NCI-H2107 treated with DMSO at 0.1 percent for 48 hours (cell line): ENCODE measurements around the gene RBP3.

Source experiments
- DNase-seq: peaks from one replicate; lab custom pipeline; 2025; ENCODE audit not compliant: unreplicated experiment; lab: John Stamatoyannopoulos, UW

Gene RBP3

DNA sequence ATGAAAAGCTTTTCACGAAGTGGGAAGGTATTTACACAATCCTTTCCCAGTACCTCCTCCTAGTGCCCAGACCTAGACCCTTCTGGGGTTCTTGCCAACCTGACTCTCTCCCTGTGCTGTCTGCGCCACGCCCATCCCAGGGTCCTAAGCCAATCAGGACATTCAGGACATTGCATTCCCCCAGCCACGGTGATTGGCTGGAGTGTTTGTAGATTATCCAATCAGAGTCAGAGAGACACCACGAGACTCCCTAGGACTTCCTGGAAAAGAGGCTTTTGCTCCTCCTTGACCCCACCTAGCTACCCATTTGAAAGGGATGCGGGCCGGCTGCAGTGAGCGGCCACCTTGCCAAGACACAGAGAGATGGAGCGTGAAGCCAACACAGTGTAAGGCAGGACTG lies 29.5 kb upstream of the RBP3 start:
- no peak for DNase-seq

DNA sequence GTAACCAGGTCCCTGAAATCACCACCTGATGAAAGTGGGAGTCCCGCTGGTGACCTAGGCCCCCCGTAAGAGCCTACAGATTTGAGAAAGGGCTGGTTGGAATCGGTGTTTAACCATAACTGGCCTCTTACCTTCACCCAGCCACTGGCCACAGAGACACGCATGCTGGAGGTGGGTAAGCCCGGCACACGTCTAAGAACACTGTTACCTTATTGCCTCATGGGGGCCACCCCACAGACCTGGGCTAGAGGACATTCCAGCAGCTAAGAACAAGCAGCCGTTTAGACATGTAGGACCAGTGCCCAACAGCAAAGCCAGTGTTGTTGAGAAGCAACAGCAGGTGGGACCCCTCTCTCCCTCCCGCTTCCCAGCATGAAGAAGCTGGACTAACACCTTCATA lies 28.4 kb upstream of the RBP3 start:
- DNase-seq, result no peak

DNA sequence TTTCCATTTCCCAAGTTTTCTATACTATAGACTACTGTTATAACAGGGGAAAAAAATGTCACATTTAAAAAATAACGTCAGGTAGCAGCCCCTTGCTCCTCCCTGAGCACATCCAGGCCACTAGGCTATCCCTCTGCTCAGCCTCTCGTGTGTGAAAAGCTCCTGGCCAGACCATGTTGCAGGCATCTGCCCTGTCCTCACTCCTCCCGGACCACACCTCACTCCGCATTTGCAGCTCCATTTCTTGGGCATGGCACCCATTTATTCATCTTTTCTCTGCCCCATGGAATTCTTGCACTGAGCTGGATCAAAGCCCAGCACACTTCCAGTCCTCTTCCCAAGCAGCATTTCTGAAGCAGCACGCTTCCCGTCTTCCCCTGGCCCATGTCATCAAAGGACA lies 27.4 kb upstream of the RBP3 start:
- DNase-seq, result no peak

DNA sequence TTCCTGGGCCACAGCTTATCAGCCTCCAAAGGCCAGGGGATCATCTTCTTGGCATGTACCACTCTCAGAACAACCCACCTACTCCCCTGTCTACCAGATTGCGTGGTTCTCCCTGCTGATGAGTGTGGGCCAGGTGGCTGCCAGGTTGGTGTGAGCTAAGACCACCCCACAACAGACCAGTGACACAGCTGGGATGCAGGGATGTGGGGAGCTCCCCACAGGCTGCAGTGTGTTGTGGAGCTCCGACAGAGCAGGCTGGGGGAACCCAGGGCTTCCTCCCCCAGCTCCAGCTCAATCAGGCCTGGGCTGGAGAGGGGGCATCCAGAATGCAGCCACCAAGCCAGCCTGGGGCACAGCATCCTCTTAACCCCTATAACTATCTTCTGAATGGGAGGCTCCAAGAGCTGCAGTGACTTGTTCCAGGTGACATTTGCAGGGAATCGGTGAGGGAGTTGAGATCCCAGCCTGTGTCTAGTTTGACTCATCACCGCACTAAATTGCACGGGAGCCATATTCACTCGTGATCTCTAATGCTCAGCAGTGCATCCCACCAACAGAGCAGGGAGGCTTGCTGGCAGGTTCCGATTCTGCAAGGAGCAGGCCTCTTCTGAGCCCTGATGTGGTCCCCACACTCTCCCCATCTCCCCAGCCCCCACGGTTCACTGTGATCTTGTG lies 26.5 kb upstream of the RBP3 start:
- DNase-seq, result no peak

DNA sequence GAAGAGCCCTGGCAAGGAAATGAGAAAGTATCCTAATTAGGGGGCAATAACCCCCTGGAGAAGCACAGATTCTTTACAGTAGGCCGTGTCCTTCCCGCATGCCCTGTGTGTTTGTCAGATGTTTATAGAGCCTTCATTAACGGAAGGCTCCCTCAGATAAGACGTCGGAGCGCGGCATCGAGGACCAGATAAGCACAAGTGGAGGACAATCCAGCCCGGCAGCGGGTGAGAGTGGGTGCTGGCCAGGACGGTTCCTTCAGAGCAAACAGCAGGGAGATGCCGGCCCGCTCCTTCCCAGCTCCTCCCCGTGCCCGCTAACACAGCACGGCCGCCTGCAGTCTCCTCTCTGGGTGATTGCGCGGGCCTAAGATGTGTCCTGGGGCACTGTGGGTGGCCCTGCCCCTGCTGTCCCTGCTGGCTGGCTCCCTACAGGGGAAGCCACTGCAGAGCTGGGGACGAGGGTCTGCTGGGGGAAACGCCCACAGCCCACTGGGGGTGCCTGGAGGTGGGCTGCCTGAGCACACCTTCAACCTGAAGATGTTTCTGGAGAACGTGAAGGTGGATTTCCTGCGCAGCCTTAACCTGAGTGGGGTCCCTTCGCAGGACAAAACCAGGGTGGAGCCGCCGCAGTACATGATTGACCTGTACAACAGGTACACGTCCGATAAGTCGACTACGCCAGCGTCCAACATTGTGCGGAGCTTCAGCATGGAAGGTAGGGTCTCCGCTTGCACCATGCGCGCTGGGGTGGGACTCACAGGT lies 25.7 kb upstream of the RBP3 start, which contains the start of gene GDF2:
Gene GDF2, plus strand, starts transcription at position 155 of the 762 bp plus-strand sequence. Its CDS starts 215 bp downstream, at position 370.
- DNase-seq, result no peak

DNA sequence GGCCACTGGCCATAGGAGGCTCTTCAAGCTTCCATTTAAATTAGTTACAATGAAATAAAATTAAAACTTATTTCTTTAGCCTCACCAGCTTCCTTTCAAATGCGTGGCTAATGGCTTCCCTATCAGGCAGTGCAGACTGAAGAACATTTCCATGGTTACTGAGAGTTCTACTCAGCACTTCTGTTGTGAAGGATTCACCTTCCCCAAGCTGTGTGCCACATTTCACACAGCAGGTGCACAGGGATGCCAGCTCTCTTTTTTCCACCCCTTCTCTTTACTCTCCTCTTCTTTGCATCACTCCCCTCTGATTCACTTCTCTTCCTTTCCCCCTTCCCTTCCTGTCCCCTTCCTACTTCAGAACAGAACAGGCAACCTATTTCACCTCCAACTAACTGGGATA lies 25.1 kb upstream of the RBP3 start:
- DNase-seq, result no peak

DNA sequence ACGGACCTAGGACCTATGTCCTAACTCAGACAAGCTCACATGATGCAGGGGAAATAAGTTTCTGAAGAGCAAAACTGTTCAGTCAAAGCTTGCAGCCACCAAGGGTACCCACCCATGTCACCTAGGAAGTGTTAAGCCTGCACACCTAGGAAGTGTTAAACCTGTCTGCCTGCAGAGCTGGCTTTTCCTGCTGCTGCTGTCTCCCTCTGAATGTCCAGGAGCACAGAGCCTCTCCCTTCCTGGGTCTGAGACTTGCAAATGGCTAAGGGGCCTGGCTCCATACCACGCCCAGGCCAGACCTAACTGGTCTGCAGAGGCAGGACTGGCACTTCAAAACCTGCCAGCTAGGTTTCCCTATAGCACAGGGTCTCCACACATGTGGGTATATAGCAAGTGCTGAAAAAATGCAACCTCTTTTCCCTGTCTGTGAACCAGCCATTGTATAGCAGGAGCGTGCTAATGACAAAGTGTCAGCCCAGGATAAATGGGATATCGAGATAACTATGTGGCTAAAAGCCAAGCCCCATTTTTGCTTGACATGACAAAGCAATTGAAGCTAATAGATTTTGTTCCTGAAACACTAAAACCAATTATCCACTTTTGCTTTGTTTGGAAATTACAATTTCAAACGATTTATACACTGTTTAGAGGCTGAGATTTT lies 24.4 kb upstream of the RBP3 start:
- DNase-seq, result no peak

DNA sequence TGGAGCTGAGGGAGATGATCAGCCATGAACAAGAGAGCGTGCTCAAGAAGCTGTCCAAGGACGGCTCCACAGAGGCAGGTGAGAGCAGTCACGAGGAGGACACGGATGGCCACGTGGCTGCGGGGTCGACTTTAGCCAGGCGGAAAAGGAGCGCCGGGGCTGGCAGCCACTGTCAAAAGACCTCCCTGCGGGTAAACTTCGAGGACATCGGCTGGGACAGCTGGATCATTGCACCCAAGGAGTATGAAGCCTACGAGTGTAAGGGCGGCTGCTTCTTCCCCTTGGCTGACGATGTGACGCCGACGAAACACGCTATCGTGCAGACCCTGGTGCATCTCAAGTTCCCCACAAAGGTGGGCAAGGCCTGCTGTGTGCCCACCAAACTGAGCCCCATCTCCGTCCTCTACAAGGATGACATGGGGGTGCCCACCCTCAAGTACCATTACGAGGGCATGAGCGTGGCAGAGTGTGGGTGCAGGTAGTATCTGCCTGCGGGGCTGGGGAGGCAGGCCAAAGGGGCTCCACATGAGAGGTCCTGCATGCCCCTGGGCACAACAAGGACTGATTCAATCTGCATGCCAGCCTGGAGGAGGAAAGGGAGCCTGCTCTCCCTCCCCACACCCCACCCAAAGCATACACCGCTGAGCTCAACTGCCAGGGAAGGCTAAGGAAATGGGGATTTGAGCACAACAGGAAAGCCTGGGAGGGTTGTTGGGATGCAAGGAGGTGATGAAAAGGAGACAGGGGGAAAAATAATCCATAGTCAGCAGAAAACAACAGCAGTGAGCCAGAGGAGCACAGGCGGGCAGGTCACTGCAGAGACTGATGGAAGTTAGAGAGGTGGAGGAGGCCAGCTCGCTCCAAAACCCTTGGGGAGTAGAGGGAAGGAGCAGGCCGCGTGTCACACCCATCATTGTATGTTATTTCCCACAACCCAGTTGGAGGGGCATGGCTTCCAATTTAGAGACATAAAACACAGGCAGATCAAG lies 22.6 kb upstream of the RBP3 start:
- no peak for DNase-seq

DNA sequence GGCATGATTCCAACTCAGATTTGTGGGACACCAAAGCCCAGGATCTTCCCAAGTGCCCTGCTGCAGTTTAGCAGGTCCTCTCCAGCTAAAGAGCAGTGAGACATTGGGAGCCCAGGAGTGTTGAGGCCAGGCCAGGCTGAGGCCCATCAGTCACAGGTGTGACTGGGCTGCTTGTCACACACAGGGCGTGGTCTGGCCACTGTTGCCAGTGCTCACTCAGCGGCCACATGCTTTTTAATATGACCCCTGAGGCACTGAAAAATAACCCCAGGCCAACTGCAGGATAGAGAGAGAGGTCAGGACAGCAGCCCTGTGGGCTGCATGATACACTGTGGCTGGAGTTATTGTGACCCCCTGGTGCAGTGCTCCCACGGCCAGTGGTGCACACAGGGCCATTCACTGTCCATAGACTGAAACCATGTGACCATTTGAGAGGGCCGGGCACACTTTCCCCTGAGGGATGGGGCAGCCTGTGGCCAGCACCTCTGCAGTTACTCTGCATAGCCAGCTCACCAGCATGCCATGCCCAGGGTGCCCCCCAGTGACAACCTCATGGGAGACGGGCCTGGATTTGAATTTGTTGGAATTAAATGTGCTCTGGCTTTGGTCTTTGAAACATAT lies 21.7 kb upstream of the RBP3 start:
- no peak for DNase-seq

DNA sequence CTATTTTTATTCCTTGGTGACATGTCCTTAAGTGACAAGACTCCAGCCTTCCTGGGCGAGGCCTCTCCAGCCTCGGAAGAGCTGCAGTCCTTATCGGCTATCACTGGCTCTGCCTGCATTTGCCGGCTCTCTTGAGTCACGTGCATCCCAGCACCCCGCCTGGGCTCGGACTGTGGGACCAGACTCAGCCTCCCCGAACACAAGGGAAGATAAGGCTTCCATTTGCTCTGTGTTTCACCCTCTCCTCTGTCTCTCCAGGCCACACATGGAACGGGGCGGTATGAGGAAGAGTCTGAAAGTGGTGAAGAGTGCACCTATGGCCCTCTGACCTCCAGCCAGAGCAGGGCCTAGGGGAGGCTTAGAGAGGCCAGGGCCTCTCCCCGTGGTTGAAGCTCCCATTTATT lies 21.2 kb upstream of the RBP3 start:
- DNase-seq, result no peak

DNA sequence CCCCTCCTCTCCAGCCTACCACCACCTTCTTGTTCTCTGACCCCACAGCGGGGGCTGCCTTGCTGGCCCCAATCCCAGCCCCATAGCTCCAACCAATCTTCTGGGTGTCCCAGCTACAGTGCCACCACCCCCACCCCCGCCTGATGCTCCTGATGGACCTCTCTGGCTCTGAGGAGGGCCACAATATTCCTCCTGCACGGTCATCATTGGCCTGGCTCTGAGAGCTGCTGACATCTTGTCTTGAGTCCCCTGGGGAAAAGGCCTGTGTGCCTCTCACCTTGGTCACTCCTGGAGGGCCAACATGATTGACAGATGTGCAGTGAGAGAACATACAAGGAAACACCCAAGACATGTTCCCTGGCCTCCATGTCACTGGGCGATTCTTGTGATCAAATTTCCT lies 18.3 kb upstream of the RBP3 start:
- no peak for DNase-seq

DNA sequence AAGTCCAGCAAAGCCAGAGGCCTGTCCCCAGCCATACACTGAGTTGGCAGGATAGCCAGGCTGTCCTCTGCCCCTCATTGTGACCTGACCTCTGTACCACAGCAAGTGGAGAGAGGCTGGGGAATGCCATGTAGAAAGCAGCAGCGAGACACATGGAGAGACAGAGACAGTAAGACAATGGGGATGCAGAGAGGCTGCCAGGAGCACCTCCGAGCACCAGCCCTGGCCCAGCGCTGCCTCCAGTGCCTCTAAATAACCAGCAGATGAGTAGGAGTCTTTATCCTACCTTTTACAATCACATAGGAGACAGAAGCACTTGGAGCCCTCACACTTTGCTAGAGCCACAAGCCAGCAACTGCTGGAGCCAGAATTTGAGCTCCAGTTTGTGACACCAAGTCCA lies 17.8 kb upstream of the RBP3 start:
- no peak for DNase-seq

DNA sequence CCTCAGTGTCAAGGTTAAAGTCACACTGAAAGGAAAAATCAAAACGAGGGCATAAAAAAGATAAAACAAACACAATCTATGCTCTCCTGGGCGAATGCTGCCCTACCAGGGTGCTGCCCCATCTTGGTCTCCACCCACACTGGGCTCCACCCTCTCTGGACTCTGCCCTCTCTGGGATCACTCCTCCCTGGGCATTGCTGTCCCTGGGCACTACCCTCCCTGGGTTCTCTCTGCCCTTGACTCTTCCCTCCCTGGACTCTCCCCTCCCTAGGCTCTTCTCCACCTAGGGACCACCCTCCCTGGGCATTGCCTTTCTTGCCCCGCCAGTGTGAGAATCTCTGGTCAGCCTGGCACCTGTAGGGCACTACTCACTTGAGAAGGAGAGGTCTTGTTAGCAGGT lies 17.4 kb upstream of the RBP3 start:
- no peak for DNase-seq

DNA sequence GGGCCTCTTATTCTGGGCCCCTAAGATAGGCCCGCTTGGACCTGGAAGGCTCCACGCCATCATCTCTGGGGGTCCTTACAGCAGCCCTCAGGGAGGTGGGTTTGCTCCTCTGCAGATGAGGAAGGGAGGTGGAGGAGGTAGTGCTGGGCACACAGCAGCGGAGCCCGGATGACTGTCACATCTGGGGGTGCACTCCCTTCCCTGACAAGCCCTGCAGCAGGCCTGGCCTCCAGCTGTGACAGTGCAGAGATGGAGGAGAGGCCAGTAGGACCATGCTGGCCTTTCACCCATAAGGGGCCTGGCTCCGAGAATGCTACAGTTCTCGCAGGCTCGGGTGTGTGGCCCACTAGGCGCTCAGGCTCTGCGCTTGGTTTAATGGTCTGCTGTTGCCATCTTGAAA lies 16.7 kb upstream of the RBP3 start:
- no peak for DNase-seq

DNA sequence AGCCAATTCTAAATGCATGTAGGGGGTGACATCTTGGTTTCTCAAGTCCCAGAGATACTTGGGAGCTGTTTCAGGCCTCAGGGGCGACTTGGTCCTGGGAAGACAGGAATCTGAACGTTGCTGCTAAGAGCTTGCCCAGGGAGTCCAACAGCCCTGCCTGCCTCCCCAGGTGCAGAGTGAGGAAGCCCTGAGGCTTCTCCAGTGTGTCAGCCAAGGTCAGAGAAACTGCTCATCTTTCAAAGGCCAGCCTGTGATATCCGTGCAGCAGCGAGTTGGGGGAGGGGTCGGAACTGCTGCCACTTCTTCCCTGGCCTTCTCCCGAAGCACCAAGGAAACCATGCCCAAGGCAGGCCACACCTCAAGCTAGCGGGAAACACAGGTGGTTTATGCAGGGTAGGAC lies 16.2 kb upstream of the RBP3 start:
- DNase-seq, result no peak

DNA sequence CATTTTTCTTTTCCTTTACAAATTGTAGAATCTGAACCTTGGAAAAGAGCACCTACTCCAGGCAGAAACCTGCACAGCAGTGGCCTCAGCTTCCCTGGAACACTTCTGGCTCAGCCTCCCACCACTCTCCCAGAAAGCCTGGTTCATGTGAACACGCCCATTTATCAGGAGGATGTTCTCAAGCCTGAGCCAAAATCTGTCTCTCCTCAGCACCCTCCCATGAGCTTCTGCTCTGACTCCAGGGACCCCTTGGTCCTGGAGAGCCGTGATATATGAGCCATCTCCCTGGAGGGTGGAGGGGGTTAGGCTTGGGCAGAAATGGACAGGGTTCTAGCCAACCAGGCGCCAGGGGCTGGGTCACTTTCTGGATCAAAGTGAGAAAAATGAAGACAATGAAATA lies 15.8 kb upstream of the RBP3 start:
- DNase-seq, result no peak

DNA sequence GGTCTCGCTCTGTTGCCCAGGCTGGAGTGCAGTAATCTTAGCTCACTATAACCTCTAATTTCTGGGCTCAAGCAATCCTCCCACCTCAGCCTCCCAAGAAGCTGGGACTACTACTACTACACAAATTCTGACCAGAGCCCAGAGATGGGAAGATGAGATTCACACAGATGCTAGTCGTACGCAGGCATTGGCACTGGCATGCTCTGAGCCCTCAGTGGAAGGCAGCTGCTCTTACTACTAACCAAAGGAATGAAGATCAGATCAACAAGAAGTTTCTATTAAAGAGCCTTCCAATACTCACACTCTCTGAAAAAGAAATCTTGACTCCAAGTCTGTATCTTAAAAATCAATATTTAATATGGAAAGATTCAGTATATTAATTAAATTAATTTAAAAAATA lies 15.2 kb upstream of the RBP3 start:
- DNase-seq, result no peak

DNA sequence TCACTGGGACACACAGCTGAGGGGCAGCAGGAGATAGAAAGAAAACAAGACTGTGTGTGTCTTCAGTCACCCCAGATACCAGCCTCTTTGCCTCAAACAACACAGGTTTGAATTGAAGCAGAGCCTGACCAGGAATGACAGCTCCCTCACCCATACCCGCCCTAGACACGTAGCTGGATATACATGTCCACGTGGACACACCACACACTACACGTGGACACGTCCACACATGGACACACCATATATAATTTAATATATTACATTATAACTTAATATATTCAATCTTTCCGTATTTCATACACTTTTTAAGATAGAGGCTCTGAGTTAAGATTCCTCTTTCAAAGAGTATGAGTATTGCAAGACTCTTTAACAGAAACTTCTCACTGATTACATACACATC lies 14.6 kb upstream of the RBP3 start:
- DNase-seq, result no peak

DNA sequence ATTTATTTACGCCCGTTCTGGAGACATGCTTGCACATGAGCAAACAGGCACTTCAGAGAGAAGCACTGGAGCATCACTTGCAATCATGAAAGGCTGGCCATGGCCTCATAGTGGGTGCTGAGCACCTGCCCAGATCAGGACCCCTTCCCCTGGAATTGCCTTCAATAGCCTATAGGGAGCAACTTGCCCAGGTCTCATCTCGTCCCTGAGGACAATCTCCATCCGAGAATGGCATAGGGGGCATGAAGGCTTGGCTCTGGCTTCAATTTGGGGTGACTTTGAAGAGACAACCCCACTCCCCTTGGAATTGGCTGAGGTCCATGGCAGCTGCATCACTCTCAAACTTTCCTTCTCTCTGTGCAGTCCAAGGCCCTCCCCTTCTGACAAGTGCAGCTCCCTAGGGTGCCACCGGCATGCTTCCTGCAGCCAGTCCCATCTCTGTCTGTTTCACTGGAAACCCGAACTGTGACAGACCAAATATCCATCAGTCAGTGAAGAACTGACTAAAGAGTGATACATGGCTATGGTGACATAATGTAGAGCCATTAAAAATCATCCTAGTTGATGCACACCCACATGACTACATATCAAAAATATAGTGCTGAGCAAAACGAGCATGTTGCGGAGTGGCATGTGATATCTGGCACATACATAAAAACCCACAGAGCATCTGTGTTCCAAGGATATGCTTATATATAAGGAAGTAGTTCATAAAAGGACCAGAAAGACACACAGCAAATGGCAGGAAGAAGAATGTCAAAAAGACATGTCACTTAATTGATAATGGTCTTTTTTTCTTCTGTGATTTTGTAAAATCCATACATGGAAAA lies 13.5 kb upstream of the RBP3 start:
- DNase-seq, result no peak

DNA sequence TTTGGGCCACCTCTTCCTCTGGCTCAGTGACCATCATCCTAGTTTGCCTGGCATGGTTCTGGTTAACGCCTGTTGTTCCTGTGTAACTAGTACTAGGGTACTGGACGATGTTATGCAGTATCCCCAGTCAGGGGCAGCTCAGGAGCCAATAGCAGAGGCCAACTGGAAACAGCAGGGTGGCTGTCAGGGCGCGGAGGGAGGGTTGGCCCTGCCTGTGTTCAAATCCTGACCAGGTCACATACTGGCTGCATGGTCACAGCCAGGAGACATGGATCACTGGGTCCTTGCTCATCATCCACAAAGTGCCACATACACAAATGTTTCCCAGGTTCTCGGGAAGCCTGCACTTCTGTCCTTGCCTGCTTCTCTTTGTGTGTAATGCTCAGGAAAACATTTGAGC lies 12.3 kb upstream of the RBP3 start:
- DNase-seq, result no peak
